H9 (cell line): ENCODE data around the gene TIGD6. TPM values are rescaled to one million over a fixed set of nuclear protein-coding genes. Genes with fewer than 3 reads are reported as not detected.

Experiments
- DNase-seq: peaks from one replicate; pipeline ENCODE4 v3.0.0-alpha.2; 2017
- H2AFZ ChIP-seq: one replicate; pipeline ENCODE4 v1.6.1; 2013; ENCODE audit warnings: mild to moderate bottlenecking, low read length, control low read depth, moderate library complexity
- H2AK5ac ChIP-seq: 2 replicates; pipeline ENCODE4 v1.6.1; 2013; ENCODE audit warnings: low read length, control low read depth, mixed read lengths; ENCODE audit not compliant: insufficient read length
- H2BK120ac ChIP-seq: one replicate; pipeline ENCODE4 v1.6.1; 2013; ENCODE audit warnings: low read depth, mild to moderate bottlenecking, low read length, control low read depth, inconsistent platforms; ENCODE audit not compliant: poor library complexity, severe bottlenecking
- H2BK12ac ChIP-seq: 2 replicates; pipeline ENCODE4 v1.6.1; 2013; ENCODE audit warnings: low read length, control low read depth, mixed read lengths, low read depth; ENCODE audit not compliant: insufficient read length
- H2BK15ac ChIP-seq: 2 replicates; pipeline ENCODE4 v1.6.1; 2013; ENCODE audit warnings: low read depth, low read length, control low read depth
- H2BK20ac ChIP-seq: one replicate; pipeline ENCODE4 v1.6.1; 2013; ENCODE audit warnings: low read depth, mild to moderate bottlenecking, low read length, control low read depth, inconsistent platforms; ENCODE audit not compliant: poor library complexity, severe bottlenecking
- H2BK5ac ChIP-seq: 2 replicates; pipeline ENCODE4 v1.6.1; 2013; ENCODE audit warnings: low read length, control low read depth, mixed read lengths; ENCODE audit not compliant: insufficient read length
- H3K14ac ChIP-seq: 2 replicates; pipeline ENCODE4 v1.6.1; 2013; ENCODE audit warnings: low read length, control low read depth; ENCODE audit not compliant: insufficient read depth
- H3K18ac ChIP-seq: 2 replicates; pipeline ENCODE4 v1.6.1; 2013; ENCODE audit warnings: low read depth, mild to moderate bottlenecking, mixed read lengths, low read length, control low read depth; ENCODE audit not compliant: insufficient read length
- H3K23ac ChIP-seq: 2 replicates; pipeline ENCODE4 v1.6.1; 2013; ENCODE audit warnings: low read length, control low read depth, mixed read lengths, low read depth; ENCODE audit not compliant: insufficient read length
- H3K23me2 ChIP-seq: 2 replicates; pipeline ENCODE4 v1.6.1; 2013; ENCODE audit warnings: low read depth, mild to moderate bottlenecking, mixed read lengths, low read length, control low read depth; ENCODE audit not compliant: insufficient read length, poor library complexity, severe bottlenecking
- H3K27ac ChIP-seq: 2 replicates; pipeline ENCODE4 v1.5.1; 2013; ENCODE audit warnings: low read length, control low read depth, mixed read lengths, low read depth; ENCODE audit not compliant: insufficient read length
- H3K27me3 ChIP-seq: 2 replicates; pipeline ENCODE4 v1.6.1; 2013; ENCODE audit warnings: low read length, control low read depth, inconsistent platforms; ENCODE audit not compliant: insufficient read depth
- H3K4ac ChIP-seq: 2 replicates; pipeline ENCODE4 v1.6.1; 2013; ENCODE audit warnings: low read depth, mild to moderate bottlenecking, control low read depth, inconsistent platforms, low read length, moderate library complexity
- H3K4me1 ChIP-seq: 2 replicates; pipeline ENCODE4 v1.6.1; 2013; ENCODE audit warnings: low read length, control low read depth, inconsistent platforms; ENCODE audit not compliant: insufficient read depth
- H3K4me2 ChIP-seq: 2 replicates; pipeline ENCODE4 v1.6.1; 2013; ENCODE audit warnings: low read length, control low read depth, mixed read lengths; ENCODE audit not compliant: insufficient read length, insufficient read depth
- H3K56ac ChIP-seq: 2 replicates; pipeline ENCODE4 v1.6.1; 2013; ENCODE audit warnings: low read depth, mild to moderate bottlenecking, mixed read lengths, low read length, control low read depth; ENCODE audit not compliant: insufficient read length
- H3K79me1 ChIP-seq: 2 replicates; pipeline ENCODE4 v1.6.1; 2013; ENCODE audit warnings: low read depth, mild to moderate bottlenecking, moderate library complexity, low read length, control low read depth, inconsistent platforms; ENCODE audit not compliant: insufficient read depth, poor library complexity, severe bottlenecking
- H3K79me2 ChIP-seq: 2 replicates; pipeline ENCODE4 v1.6.1; 2013; ENCODE audit warnings: low read length, control low read depth, inconsistent platforms; ENCODE audit not compliant: insufficient read depth
- H3K9ac ChIP-seq: 2 replicates; pipeline ENCODE4 v1.6.1; 2013; ENCODE audit warnings: low read length, control low read depth, mixed read lengths; ENCODE audit not compliant: insufficient read length; ENCODE audit errors: extremely low read depth
- H3K9me3 ChIP-seq: one replicate; pipeline ENCODE4 v1.6.1; 2013; ENCODE audit warnings: low read depth, low read length, inconsistent platforms; ENCODE audit not compliant: control insufficient read depth
- H3T11ph ChIP-seq: one replicate; pipeline ENCODE4 v1.6.1; 2013; ENCODE audit warnings: mild to moderate bottlenecking, low read length, control low read depth, inconsistent platforms
- H4K20me1 ChIP-seq: one replicate; pipeline ENCODE4 v1.6.1; 2013; ENCODE audit not compliant: control insufficient read depth, insufficient read length, insufficient read depth
- H4K5ac ChIP-seq: 2 replicates; pipeline ENCODE4 v1.6.1; 2013; ENCODE audit warnings: low read depth, mild to moderate bottlenecking, mixed read lengths, low read length, control low read depth; ENCODE audit not compliant: insufficient read length
- H4K8ac ChIP-seq: replicated peaks from 2 replicates; pipeline ENCODE4 v1.6.1; 2013; ENCODE audit warnings: low read length, control low read depth, mixed read lengths, low read depth; ENCODE audit not compliant: insufficient read length
- H4K91ac ChIP-seq: 2 replicates; pipeline ENCODE4 v1.6.1; 2013; ENCODE audit warnings: low read depth, mild to moderate bottlenecking, moderate library complexity, mixed read lengths, low read length, control low read depth; ENCODE audit not compliant: insufficient read length
- H3K27ac Mint-ChIP-seq, 3 experiments: 2 replicates in 2 of 3; 3 replicates in 1 of 3; pipeline ENCODE4 v1.8.0; 2020 to 2021; ENCODE audit warnings: mixed read lengths in 3 of 3, mild to moderate bottlenecking in 1 of 3, moderate library complexity in 1 of 3
- H3K27me3 Mint-ChIP-seq: 2 replicates; pipeline ENCODE4 v1.8.0; 2021; ENCODE audit warnings: low read depth, mild to moderate bottlenecking, moderate library complexity, mixed read lengths
- H3K36me3 Mint-ChIP-seq, 3 experiments: 2 replicates in 2 of 3; 3 replicates in 1 of 3; pipeline ENCODE4 v1.8.0; 2020 to 2021; ENCODE audit warnings: low read depth in 3 of 3, mixed read lengths in 3 of 3; ENCODE audit not compliant: insufficient read depth in 1 of 3
- H3K4me1 Mint-ChIP-seq, 2 experiments: 2 replicates each; pipeline ENCODE4 v1.8.0; 2020; ENCODE audit warnings: mixed read lengths in 2 of 2
- H3K4me3 Mint-ChIP-seq, 2 experiments: 2 replicates in 1 of 2; 3 replicates in 1 of 2; pipeline ENCODE4 v1.8.0; 2020 to 2021; ENCODE audit warnings: mild to moderate bottlenecking in 2 of 2, mixed read lengths in 2 of 2, moderate library complexity in 1 of 2
- H3K9me3 Mint-ChIP-seq, 2 experiments: 2 replicates in 1 of 2; 3 replicates in 1 of 2; pipeline ENCODE4 v1.8.0; 2020; ENCODE audit warnings: mild to moderate bottlenecking in 2 of 2, mixed read lengths in 2 of 2, moderate library complexity in 1 of 2
- CTCF ChIP-seq: fragments of 200-600 bp; sonication (generic); conservative IDR thresholded peaks from 3 replicates; pipeline ENCODE4 v1.8.0; 2021; ENCODE audit warnings: antibody characterized with exemption, mild to moderate bottlenecking
- WGBS: extraction: QIAGEN DNeasy Blood & Tissue Kit; methylation state at CpG from one replicate; pipeline ENCODE4 v1.1.7; 2013; ENCODE audit warnings: missing lambda C conversion rate, low lambda C conversion rate, mixed read lengths; ENCODE audit not compliant: insufficient read length; ENCODE audit errors: extremely low coverage; 5-methylcytosine and 5-hydroxymethylcytosine counted together
- total RNA-seq: library from RNA; stranded (reverse); gene quantifications from 2 replicates; pipeline ENCODE4 v1.2.1, GENCODE V29; 2021

The TIGD6 gene
- total RNA-seq, 1 experiment from 2014 or later: 1.8 TPM

- Histone ChIP-seq H3K79me1 (no peaks in the 10 kb centered on the region), H3K79me2 (no peaks in the 10 kb centered on the region; the same call in 1 of the 2 replicates)
- H3K4me3 Mint-ChIP-seq: peak overlapping the region; percentile 88 to 95
These were observed 593 bp downstream of the TIGD6 start for GRCh38 chr5:149999866-150000255.

More at GRCh38 chr5:149999866-150000255, 593 bp downstream of the TIGD6 start:
- Histone ChIP-seq H3K9ac (peak overlapping the region; percentile 92), H4K5ac (peak overlapping the region; percentile 25), H3K14ac (peak overlapping the region; percentile 15; the same call in 1 of the 2 replicates), H3K56ac (no peak overlapping the region), H2BK5ac (no peak overlapping the region), H3K4me1 (peaks cover 2% of the 10 kb centered on the region; the same call in 1 of the 2 replicates), H3K9me3 (no peaks in the 10 kb centered on the region), H2BK12ac (no peak overlapping the region), H3T11ph (no peak overlapping the region), H3K27me3 (no peaks in the 10 kb centered on the region), H3K4ac (no peak overlapping the region), H4K91ac (no peak overlapping the region), H4K20me1 (no peaks in the 10 kb centered on the region), H2BK120ac (no peak overlapping the region), H2AK5ac (no peak overlapping the region), H3K27ac (peak overlapping the region; percentile 86), H4K8ac (no peak overlapping the region), H2BK15ac (no peak overlapping the region), H2AFZ (no peak overlapping the region), H3K4me2 (peak overlapping the region; percentile 95), H3K23me2 (peaks cover 13% of the 10 kb centered on the region), H3K23ac (no peak overlapping the region), H3K18ac (peak overlapping the region; percentile 31), H2BK20ac (no peak overlapping the region)
- no CpG with 5 or more reads among the region's 7 CpGs for WGBS
- no peak for DNase-seq
- no peaks in the 10 kb centered on the region; a peak in 1 of 5 replicates for H3K9me3 Mint-ChIP-seq
- H3K4me1 Mint-ChIP-seq: peaks cover 19 to 23% of the 10 kb centered on the region in 2 experiments
- H3K27ac Mint-ChIP-seq: peak overlapping the region; percentile 87 to 97 (median 94)
- peaks cover 8 to 15% (median 8%) of the 10 kb centered on the region in 3 experiments; a peak in 6 of 7 replicates for H3K36me3 Mint-ChIP-seq
- H3K27me3 Mint-ChIP-seq: no peaks in the 10 kb centered on the region
- no peak for TF ChIP-seq CTCF
